K562 (cell line): ENCODE data around the gene KCNJ10. TPM values are rescaled to one million over a fixed set of nuclear protein-coding genes. Genes with fewer than 3 reads are reported as not detected.

ENCODE experiments used
- BDP1 ChIP-seq: IDR thresholded peaks from 3 replicates; pipeline ENCODE4 v1.6.1; 2011; ENCODE audit not compliant: insufficient read length, insufficient read depth
- BRD9 ChIP-seq: fragments of 450-650 bp; IDR thresholded peaks from 2 replicates; pipeline ENCODE4 v1.6.1; 2018; ENCODE audit warnings: low read depth; ENCODE audit not compliant: partially characterized antibody
- CHD4 ChIP-seq: fragments of 200-600 bp; sonication (generic); IDR thresholded peaks from 3 replicates; pipeline ENCODE4 v1.6.1; 2012; ENCODE audit warnings: low read depth, mild to moderate bottlenecking, mixed read lengths, low read length, inconsistent platforms; ENCODE audit not compliant: insufficient read depth, insufficient replicate concordance, poor library complexity, severe bottlenecking
- CSDE1 ChIP-seq, 2 experiments: fragments of 450-650 bp; IDR thresholded peaks; 2 replicates each; pipeline ENCODE4 v1.6.1; 2016; ENCODE audit warnings: mild to moderate bottlenecking in 1 of 2
- ELF2 ChIP-seq: fragments of 250-450 bp; sonication (Bioruptor Pico); IDR thresholded peaks from 2 replicates; pipeline ENCODE4 v1.5.0; 2021; ENCODE audit warnings: mild to moderate bottlenecking
- LARP7 ChIP-seq: fragments of 450-650 bp; IDR thresholded peaks from 2 replicates; pipeline ENCODE4 v1.6.1; 2016
- LEF1 ChIP-seq: fragments of 450-650 bp; IDR thresholded peaks from 2 replicates; pipeline ENCODE4 v1.6.1; 2016; ENCODE audit warnings: mild to moderate bottlenecking
- MYNN ChIP-seq, 2 experiments: sonication (generic); formaldehyde crosslinking in 1 of 2; IDR thresholded peaks; 2 replicates each; pipeline versions ENCODE4 v1.5.0 to v1.6.1; 2016 to 2020; ENCODE audit warnings: antibody characterized with exemption in 1 of 2, missing genetic modification reagents in 1 of 2
- PRMT5 ChIP-seq: sonication (generic); formaldehyde crosslinking; IDR thresholded peaks from 2 replicates; pipeline ENCODE4 v1.5.0; 2020; ENCODE audit warnings: missing genetic modification reagents
- polyA plus RNA-seq, 8 experiments: library from polyadenylated mRNA; depleted of rRNA in 4 of 8; stranded (reverse) in 5 of 8; unstranded in 3 of 8; fragments of >200 nt; fragmentation: Nextera tagmentation in 2 of 8; fragmentation: Illumina TruSeq in 1 of 8; extraction: Ambion mirVana in 2 of 8; extraction: Trizol in 1 of 8; gene quantifications; 2 replicates each; pipeline versions ENCODE4 v1.2.1 to v1.2.3, GENCODE V29; 2011 to 2014; ENCODE audit warnings: inconsistent platforms in 1 of 8, missing spikeins in 1 of 8
- total RNA-seq, 7 experiments: library from RNA; depleted of rRNA in 6 of 7; stranded (reverse); fragments of >200 nt in 6 of 7; fragmentation: Illumina TruSeq in 2 of 7; extraction: Trizol in 2 of 7; gene quantifications; 2 replicates each; pipeline versions ENCODE4 v1.2.1 to v1.2.3, GENCODE V29; 2011 to 2021; ENCODE audit warnings: low replicate concordance in 1 of 7
- TF ChIP-seq, protein P1 (sequence below): fragments of 200-600 bp; sonication (generic); IDR thresholded peaks from one replicate; pipeline ENCODE4 v1.6.1; 2012; ENCODE audit warnings: mild to moderate bottlenecking, low read depth, low read length, inconsistent platforms
- TF ChIP-seq, protein P2 (sequence below): fragments of 200-800 bp; sonication (Bioruptor generic); IDR thresholded peaks from 2 replicates; pipeline ENCODE4 v1.6.1; 2016; ENCODE audit warnings: missing genetic modification characterization, missing compliant biosample characterization

KCNJ10 gene
- total and polyA plus RNA-seq, 9 of the 15 experiments (the other 6 are each of a cell fraction or from before 2014, with no cell fraction given): 0.06 to 0.11 TPM; not detected in 7

DNA sequence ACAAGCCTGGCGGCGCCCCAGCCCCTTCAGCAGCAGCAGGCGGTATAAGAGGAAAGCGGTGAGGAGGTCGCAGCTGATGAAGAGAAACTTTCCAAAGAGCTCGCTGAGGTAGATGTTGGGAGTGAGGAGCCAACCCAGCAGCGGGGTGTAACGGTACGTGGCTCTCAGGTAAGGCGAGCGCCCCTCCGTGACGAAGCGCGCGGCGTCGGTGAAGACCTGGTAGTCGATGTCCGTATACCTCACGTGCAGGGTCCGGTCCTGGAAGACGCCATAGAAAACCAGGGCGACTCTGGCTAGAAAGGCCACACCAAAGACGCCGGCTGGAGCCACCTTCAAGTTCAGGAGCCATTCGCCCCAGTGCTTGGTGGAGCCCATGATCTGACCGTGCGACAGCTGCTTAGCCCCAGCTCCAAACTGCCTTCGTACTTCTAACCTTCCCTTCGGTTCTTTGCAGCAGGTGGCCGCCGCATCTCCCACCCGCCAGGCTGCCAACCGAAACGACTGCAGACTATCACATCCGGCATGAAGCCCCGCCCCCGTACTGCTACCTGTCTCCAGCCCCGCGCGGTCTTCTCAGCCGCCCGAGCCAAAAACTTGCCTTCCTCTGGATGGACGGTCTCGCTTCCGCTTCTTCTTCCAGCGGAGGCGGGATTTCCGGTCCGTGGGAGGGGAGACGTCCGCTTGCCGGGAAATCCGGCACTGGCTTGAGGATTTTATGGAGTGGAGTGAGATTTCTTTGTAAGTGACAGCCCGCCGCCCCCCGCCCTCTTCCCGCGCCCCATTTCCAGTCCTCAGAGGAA, 38.4 kb downstream of the KCNJ10 start, which contains the start of gene PIGM (continued):
- TF ChIP-seq, protein P1, sequence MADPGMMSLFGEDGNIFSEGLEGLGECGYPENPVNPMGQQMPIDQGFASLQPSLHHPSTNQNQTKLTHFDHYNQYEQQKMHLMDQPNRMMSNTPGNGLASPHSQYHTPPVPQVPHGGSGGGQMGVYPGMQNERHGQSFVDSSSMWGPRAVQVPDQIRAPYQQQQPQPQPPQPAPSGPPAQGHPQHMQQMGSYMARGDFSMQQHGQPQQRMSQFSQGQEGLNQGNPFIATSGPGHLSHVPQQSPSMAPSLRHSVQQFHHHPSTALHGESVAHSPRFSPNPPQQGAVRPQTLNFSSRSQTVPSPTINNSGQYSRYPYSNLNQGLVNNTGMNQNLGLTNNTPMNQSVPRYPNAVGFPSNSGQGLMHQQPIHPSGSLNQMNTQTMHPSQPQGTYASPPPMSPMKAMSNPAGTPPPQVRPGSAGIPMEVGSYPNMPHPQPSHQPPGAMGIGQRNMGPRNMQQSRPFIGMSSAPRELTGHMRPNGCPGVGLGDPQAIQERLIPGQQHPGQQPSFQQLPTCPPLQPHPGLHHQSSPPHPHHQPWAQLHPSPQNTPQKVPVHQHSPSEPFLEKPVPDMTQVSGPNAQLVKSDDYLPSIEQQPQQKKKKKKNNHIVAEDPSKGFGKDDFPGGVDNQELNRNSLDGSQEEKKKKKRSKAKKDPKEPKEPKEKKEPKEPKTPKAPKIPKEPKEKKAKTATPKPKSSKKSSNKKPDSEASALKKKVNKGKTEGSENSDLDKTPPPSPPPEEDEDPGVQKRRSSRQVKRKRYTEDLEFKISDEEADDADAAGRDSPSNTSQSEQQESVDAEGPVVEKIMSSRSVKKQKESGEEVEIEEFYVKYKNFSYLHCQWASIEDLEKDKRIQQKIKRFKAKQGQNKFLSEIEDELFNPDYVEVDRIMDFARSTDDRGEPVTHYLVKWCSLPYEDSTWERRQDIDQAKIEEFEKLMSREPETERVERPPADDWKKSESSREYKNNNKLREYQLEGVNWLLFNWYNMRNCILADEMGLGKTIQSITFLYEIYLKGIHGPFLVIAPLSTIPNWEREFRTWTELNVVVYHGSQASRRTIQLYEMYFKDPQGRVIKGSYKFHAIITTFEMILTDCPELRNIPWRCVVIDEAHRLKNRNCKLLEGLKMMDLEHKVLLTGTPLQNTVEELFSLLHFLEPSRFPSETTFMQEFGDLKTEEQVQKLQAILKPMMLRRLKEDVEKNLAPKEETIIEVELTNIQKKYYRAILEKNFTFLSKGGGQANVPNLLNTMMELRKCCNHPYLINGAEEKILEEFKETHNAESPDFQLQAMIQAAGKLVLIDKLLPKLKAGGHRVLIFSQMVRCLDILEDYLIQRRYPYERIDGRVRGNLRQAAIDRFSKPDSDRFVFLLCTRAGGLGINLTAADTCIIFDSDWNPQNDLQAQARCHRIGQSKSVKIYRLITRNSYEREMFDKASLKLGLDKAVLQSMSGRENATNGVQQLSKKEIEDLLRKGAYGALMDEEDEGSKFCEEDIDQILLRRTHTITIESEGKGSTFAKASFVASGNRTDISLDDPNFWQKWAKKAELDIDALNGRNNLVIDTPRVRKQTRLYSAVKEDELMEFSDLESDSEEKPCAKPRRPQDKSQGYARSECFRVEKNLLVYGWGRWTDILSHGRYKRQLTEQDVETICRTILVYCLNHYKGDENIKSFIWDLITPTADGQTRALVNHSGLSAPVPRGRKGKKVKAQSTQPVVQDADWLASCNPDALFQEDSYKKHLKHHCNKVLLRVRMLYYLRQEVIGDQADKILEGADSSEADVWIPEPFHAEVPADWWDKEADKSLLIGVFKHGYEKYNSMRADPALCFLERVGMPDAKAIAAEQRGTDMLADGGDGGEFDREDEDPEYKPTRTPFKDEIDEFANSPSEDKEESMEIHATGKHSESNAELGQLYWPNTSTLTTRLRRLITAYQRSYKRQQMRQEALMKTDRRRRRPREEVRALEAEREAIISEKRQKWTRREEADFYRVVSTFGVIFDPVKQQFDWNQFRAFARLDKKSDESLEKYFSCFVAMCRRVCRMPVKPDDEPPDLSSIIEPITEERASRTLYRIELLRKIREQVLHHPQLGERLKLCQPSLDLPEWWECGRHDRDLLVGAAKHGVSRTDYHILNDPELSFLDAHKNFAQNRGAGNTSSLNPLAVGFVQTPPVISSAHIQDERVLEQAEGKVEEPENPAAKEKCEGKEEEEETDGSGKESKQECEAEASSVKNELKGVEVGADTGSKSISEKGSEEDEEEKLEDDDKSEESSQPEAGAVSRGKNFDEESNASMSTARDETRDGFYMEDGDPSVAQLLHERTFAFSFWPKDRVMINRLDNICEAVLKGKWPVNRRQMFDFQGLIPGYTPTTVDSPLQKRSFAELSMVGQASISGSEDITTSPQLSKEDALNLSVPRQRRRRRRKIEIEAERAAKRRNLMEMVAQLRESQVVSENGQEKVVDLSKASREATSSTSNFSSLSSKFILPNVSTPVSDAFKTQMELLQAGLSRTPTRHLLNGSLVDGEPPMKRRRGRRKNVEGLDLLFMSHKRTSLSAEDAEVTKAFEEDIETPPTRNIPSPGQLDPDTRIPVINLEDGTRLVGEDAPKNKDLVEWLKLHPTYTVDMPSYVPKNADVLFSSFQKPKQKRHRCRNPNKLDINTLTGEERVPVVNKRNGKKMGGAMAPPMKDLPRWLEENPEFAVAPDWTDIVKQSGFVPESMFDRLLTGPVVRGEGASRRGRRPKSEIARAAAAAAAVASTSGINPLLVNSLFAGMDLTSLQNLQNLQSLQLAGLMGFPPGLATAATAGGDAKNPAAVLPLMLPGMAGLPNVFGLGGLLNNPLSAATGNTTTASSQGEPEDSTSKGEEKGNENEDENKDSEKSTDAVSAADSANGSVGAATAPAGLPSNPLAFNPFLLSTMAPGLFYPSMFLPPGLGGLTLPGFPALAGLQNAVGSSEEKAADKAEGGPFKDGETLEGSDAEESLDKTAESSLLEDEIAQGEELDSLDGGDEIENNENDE: no peak
- TF ChIP-seq BDP1 (no peak), PRMT5 (CRISPR knock-in tag) (no peak), MYNN (IDR thresholded peaks at IDR 0.05) (no peak), MYNN (CRISPR knock-in tag; IDR thresholded peaks at IDR 0.05) (no peak), BRD9 (no peak), ELF2 (0 out of 2 replicates have a peak, but pooled peaks have one; percentile 65), CHD4 (no peak), LARP7 (no peak), CSDE1 (IDR thresholded peaks at IDR 0.05) (no peak), LEF1 (0 out of 2 replicates have a peak, but pooled peaks have one; percentile 28)
- TF ChIP-seq, protein P2, sequence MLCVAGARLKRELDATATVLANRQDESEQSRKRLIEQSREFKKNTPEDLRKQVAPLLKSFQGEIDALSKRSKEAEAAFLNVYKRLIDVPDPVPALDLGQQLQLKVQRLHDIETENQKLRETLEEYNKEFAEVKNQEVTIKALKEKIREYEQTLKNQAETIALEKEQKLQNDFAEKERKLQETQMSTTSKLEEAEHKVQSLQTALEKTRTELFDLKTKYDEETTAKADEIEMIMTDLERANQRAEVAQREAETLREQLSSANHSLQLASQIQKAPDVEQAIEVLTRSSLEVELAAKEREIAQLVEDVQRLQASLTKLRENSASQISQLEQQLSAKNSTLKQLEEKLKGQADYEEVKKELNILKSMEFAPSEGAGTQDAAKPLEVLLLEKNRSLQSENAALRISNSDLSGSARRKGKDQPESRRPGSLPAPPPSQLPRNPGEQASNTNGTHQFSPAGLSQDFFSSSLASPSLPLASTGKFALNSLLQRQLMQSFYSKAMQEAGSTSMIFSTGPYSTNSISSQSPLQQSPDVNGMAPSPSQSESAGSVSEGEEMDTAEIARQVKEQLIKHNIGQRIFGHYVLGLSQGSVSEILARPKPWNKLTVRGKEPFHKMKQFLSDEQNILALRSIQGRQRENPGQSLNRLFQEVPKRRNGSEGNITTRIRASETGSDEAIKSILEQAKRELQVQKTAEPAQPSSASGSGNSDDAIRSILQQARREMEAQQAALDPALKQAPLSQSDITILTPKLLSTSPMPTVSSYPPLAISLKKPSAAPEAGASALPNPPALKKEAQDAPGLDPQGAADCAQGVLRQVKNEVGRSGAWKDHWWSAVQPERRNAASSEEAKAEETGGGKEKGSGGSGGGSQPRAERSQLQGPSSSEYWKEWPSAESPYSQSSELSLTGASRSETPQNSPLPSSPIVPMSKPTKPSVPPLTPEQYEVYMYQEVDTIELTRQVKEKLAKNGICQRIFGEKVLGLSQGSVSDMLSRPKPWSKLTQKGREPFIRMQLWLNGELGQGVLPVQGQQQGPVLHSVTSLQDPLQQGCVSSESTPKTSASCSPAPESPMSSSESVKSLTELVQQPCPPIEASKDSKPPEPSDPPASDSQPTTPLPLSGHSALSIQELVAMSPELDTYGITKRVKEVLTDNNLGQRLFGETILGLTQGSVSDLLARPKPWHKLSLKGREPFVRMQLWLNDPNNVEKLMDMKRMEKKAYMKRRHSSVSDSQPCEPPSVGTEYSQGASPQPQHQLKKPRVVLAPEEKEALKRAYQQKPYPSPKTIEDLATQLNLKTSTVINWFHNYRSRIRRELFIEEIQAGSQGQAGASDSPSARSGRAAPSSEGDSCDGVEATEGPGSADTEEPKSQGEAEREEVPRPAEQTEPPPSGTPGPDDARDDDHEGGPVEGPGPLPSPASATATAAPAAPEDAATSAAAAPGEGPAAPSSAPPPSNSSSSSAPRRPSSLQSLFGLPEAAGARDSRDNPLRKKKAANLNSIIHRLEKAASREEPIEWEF (CRISPR knock-in tag): no peak
